IMR-90 (cell line): ENCODE measurements around the gene OR5AS1. TPM values are rescaled to one million over a fixed set of nuclear protein-coding genes. Genes with fewer than 3 reads are reported as not detected.

Experiments
- ATAC-seq: fragments of 200-7000 bp; cut with Tn5 transposase; 2 replicates; pipeline ENCODE4 v1.9.1; 2020; ENCODE audit warnings: low read depth, mild to moderate bottlenecking, moderate library complexity
- BruUV-seq: library from RNA; stranded (reverse); fragments of 400-500 nt; replicated peaks from 2 replicates; lab custom pipeline; 2021; lab: Mats Ljungman, UMichigan
- CTCF ChIA-PET: fragments of 300-600 bp; formaldehyde crosslinking; extraction: SDS; loops from one replicate; lab custom pipeline; 2021; ENCODE audit warnings: antibody characterized with exemption; lab: Yijun Ruan, JAX
- POLR2A ChIA-PET: fragments of 300-600 bp; sonication (Branson Sonifier 250); formaldehyde crosslinking; loops from one replicate; lab custom pipeline; 2022; ENCODE audit warnings: antibody characterized with exemption; ENCODE audit not compliant: unreplicated experiment; lab: Charles Lee
- DNase-seq: peaks from one replicate; pipeline ENCODE4 v3.0.0; 2013
- H2AFZ ChIP-seq: replicated peaks from 2 replicates; pipeline ENCODE3; 2013; ENCODE audit warnings: low read length, mild to moderate bottlenecking; ENCODE audit not compliant: poor library complexity
- H2AK5ac ChIP-seq: 2 replicates; pipeline ENCODE4 v1.6.1; 2013; ENCODE audit warnings: low read depth, low read length, inconsistent platforms
- H2AK9ac ChIP-seq: replicated peaks from 2 replicates; pipeline ENCODE3; 2013; ENCODE audit warnings: mild to moderate bottlenecking, low read depth, low read length, moderate library complexity; ENCODE audit not compliant: poor library complexity
- H2BK120ac ChIP-seq: 2 replicates; pipeline ENCODE4 v1.6.1; 2013; ENCODE audit warnings: low read depth, low read length, inconsistent platforms
- H2BK15ac ChIP-seq: 3 replicates; pipeline ENCODE4 v1.6.1; 2013; ENCODE audit warnings: low read depth, low read length, inconsistent platforms
- H2BK20ac ChIP-seq: 2 replicates; pipeline ENCODE4 v1.6.1; 2013; ENCODE audit warnings: low read depth, mild to moderate bottlenecking, inconsistent platforms, low read length, moderate library complexity
- H2BK5ac ChIP-seq: 2 replicates; pipeline ENCODE4 v1.6.1; 2013; ENCODE audit warnings: mild to moderate bottlenecking, low read depth, low read length, inconsistent platforms; ENCODE audit not compliant: poor library complexity, severe bottlenecking
- H3K14ac ChIP-seq: replicated peaks from 2 replicates; pipeline ENCODE4 v1.6.1; 2013; ENCODE audit warnings: low read depth, low read length, inconsistent platforms
- H3K18ac ChIP-seq: 2 replicates; pipeline ENCODE4 v1.6.1; 2013; ENCODE audit warnings: low read depth, low read length, control low read depth
- H3K23ac ChIP-seq: 2 replicates; pipeline ENCODE4 v1.6.1; 2013; ENCODE audit warnings: low read depth, low read length, inconsistent platforms
- H3K27ac ChIP-seq: 2 replicates; pipeline ENCODE4 v1.5.1; 2013; ENCODE audit warnings: mild to moderate bottlenecking, control low read depth, low read length; ENCODE audit not compliant: insufficient read depth
- H3K27me3 ChIP-seq: 2 replicates; pipeline ENCODE4 v1.6.1; 2013; ENCODE audit warnings: low read length; ENCODE audit not compliant: control insufficient read depth, insufficient read depth
- H3K36me3 ChIP-seq: 2 replicates; pipeline ENCODE4 v1.6.1; 2013; ENCODE audit warnings: low read length, mixed read lengths; ENCODE audit not compliant: control insufficient read depth, insufficient read depth
- H3K4ac ChIP-seq: 2 replicates; pipeline ENCODE4 v1.6.1; 2013; ENCODE audit warnings: low read depth, low read length, inconsistent platforms
- H3K4me1 ChIP-seq: 2 replicates; pipeline ENCODE4 v1.6.1; 2013; ENCODE audit warnings: low read length, mixed read lengths; ENCODE audit not compliant: control insufficient read depth, insufficient read depth
- H3K4me2 ChIP-seq: 2 replicates; pipeline ENCODE4 v1.6.1; 2013; ENCODE audit warnings: low read depth, mild to moderate bottlenecking, control low read depth, low read length, moderate library complexity
- H3K4me3 ChIP-seq: 2 replicates; pipeline ENCODE4 v1.5.1; 2013; ENCODE audit warnings: low read depth, mild to moderate bottlenecking, control low read depth, low read length, moderate library complexity; ENCODE audit not compliant: insufficient read depth
- H3K56ac ChIP-seq: 2 replicates; pipeline ENCODE4 v1.6.1; 2013; ENCODE audit warnings: low read length, inconsistent platforms; ENCODE audit not compliant: insufficient read depth; ENCODE audit errors: extremely low read depth
- H3K79me1 ChIP-seq, 2 experiments: 2 replicates each; pipeline ENCODE4 v1.6.1; 2013; ENCODE audit warnings: low read length in 2 of 2, inconsistent platforms in 1 of 2, low read depth in 1 of 2
- H3K9ac ChIP-seq: 2 replicates; pipeline ENCODE4 v1.6.1; 2013; ENCODE audit warnings: low read depth, low read length, control low read depth
- H3K9me1 ChIP-seq: 2 replicates; pipeline ENCODE4 v1.6.1; 2013; ENCODE audit warnings: low read length, inconsistent platforms; ENCODE audit not compliant: insufficient read depth
- H3K9me3 ChIP-seq: 2 replicates; pipeline ENCODE4 v1.6.1; 2013; ENCODE audit warnings: low read length; ENCODE audit not compliant: control insufficient read depth, insufficient read depth
- H4K20me1 ChIP-seq: 2 replicates; pipeline ENCODE4 v1.6.1; 2013; ENCODE audit warnings: low read length, inconsistent platforms; ENCODE audit not compliant: insufficient read depth
- H4K5ac ChIP-seq: 2 replicates; pipeline ENCODE4 v1.6.1; 2013; ENCODE audit warnings: mild to moderate bottlenecking, low read depth, low read length, control low read depth
- H4K8ac ChIP-seq, 2 experiments: 2 replicates each; pipeline ENCODE4 v1.6.1; 2013; ENCODE audit warnings: low read depth in 2 of 2, low read length in 2 of 2, control low read depth in 1 of 2, inconsistent platforms in 1 of 2
- H4K91ac ChIP-seq: 2 replicates; pipeline ENCODE4 v1.6.1; 2013; ENCODE audit warnings: low read depth, low read length, inconsistent platforms; ENCODE audit not compliant: insufficient read depth
- BHLHE40 ChIP-seq: fragments of 150-350 bp; IDR thresholded peaks from 2 replicates; pipeline ENCODE4 v1.6.1; 2016; ENCODE audit warnings: mild to moderate bottlenecking, low read depth, low read length
- CEBPB ChIP-seq: IDR thresholded peaks from 2 replicates; pipeline ENCODE4 v1.6.1; 2012; ENCODE audit warnings: low read depth, low read length, improper control_type of control experiment
- CHD1 ChIP-seq: IDR thresholded peaks from 2 replicates; pipeline ENCODE4 v1.6.1; 2012; ENCODE audit warnings: low read depth, low read length, improper control_type of control experiment
- ELK1 ChIP-seq: fragments of 150-350 bp; IDR thresholded peaks from 2 replicates; pipeline ENCODE4 v1.6.1; 2016; ENCODE audit warnings: low read depth, mild to moderate bottlenecking, low read length, moderate library complexity, borderline replicate concordance
- MAFK ChIP-seq: IDR thresholded peaks from 2 replicates; pipeline ENCODE4 v1.6.1; 2012; ENCODE audit warnings: low read depth, low read length, improper control_type of control experiment
- MAZ ChIP-seq: IDR thresholded peaks from 2 replicates; pipeline ENCODE4 v1.6.1; 2012; ENCODE audit warnings: low read depth, mild to moderate bottlenecking, low read length, improper control_type of control experiment, moderate library complexity, borderline replicate concordance
- NFE2L2 ChIP-seq: fragments of 150-350 bp; IDR thresholded peaks from 2 replicates; pipeline ENCODE4 v1.6.1; 2016; ENCODE audit warnings: low read depth, mild to moderate bottlenecking, low read length
- POLR2A ChIP-seq: IDR thresholded peaks from 2 replicates; pipeline ENCODE4 v1.6.1; 2012; ENCODE audit warnings: mild to moderate bottlenecking, low read depth, low read length
- RAD21 ChIP-seq: IDR thresholded peaks from 2 replicates; pipeline ENCODE4 v1.6.1; 2012; ENCODE audit warnings: low read length, improper control_type of control experiment
- RCOR1 ChIP-seq: IDR thresholded peaks from 2 replicates; pipeline ENCODE4 v1.6.1; 2012; ENCODE audit warnings: mild to moderate bottlenecking, low read length, improper control_type of control experiment; ENCODE audit not compliant: insufficient replicate concordance
- RFX5 ChIP-seq: IDR thresholded peaks from 2 replicates; pipeline ENCODE4 v1.8.0; 2012; ENCODE audit warnings: low read depth, mild to moderate bottlenecking, low read length, moderate library complexity
- SMC3 ChIP-seq: fragments of 150-350 bp; IDR thresholded peaks from 2 replicates; pipeline ENCODE4 v1.6.1; 2016; ENCODE audit warnings: low read depth, mild to moderate bottlenecking, antibody characterized with exemption, low read length, moderate library complexity
- WGBS, 2 experiments: methylation state at CpG; one replicate each; pipeline versions ENCODE4 v1.1.5 to v1.1.7; 2013; ENCODE audit warnings: missing lambda C conversion rate in 2 of 2; ENCODE audit not compliant: insufficient read length in 1 of 2; ENCODE audit errors: extremely low coverage in 2 of 2; 5-methylcytosine and 5-hydroxymethylcytosine counted together
- dilution Hi-C: fragments of 300-500 bp; cut with HindIII; formaldehyde crosslinking; loops from one replicate; pipeline ENCODE4 v1.14.3; 2018; ENCODE audit warnings: low sequenced_read_pairs; ENCODE audit not compliant: unreplicated experiment
- in situ Hi-C: fragments of 300-500 bp; cut with MboI; formaldehyde crosslinking; loops from 3 replicates; pipeline ENCODE4 v1.14.3; 2019; ENCODE audit warnings: low sequenced_read_pairs, inconsistent platforms, mixed read lengths
- intact Hi-C: fragments of 100-400 bp; cut with micrococcal nuclease; formaldehyde crosslinking; loops from 2 replicates; pipeline ENCODE4 v1.10.0; 2022
- polyA plus RNA-seq, 3 experiments: library from polyadenylated mRNA; depleted of rRNA; stranded (reverse); fragments of >200 nt; gene quantifications; 2 replicates each; pipeline ENCODE4 v1.2.3, GENCODE V29; 2012; ENCODE audit warnings: low replicate concordance in 1 of 3
- total RNA-seq: library from RNA; depleted of rRNA; stranded (reverse); fragments of >200 nt; gene quantifications from 2 replicates; pipeline ENCODE4 v1.2.3, GENCODE V29; 2012
- TF ChIP-seq, protein P1 (sequence below): fragments of 150-350 bp; IDR thresholded peaks from 2 replicates; pipeline ENCODE4 v1.6.1; 2017; ENCODE audit warnings: mild to moderate bottlenecking, antibody characterized with exemption, low read length, low read depth

OR5AS1 gene
- total and polyA plus RNA-seq, 2 of the 4 experiments (the other 2 are of a cell fraction) = not detected

DNA sequence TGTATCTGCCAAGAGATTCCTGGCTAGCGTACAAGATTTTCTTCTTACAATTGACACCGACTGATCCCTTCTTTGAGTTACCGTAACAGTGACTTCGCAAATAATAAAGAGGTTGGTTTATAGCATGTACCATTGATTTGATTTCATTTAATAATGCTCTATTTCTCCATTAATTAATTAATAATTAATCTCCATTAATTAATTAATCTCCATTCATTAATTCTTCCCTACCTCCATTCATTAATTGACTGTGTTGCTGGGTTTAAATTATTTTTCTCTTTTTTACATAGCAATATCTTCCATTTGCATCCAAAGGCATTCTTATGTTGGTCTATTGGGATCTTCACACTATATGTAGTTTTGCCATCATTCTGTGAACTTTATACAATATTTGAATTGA lies 21.0 kb downstream of the OR5AS1 start:
- in situ Hi-C loops (no loop called here), dilution Hi-C loops (no loop called here), intact Hi-C loops (no loop called here)
- H4K8ac ChIP-seq = no peak overlapping the region
- POLR2A ChIA-PET = no interaction called here
- H3K4me2 ChIP-seq = no peak overlapping the region
- no peak overlapping the region for H2BK5ac ChIP-seq
- no peak overlapping the region for H3K4ac ChIP-seq
- DNase-seq (no peak), ATAC-seq (no peak)
- H3K18ac ChIP-seq = no peak overlapping the region
- no peak overlapping the region for H2AK9ac ChIP-seq
- WGBS, 2 experiments = no CpG with 5 or more reads among the region's 4 CpGs
- CTCF ChIA-PET = no interaction called here
- no peaks in the 10 kb centered on the region for H3K27me3 ChIP-seq
- H2BK120ac ChIP-seq = no peak overlapping the region
- no TSS peak for BruUV-seq
- no peaks in the 10 kb centered on the region for H3K9me1 ChIP-seq
- no peak overlapping the region for H2AK5ac ChIP-seq
- H4K91ac ChIP-seq = no peak overlapping the region
- no peaks in the 10 kb centered on the region for H4K20me1 ChIP-seq
- no peak overlapping the region for H4K5ac ChIP-seq
- peaks cover 2% of the 10 kb centered on the region; the same call in 1 of the 2 replicates for H3K9me3 ChIP-seq
- H3K56ac ChIP-seq = no peak overlapping the region
- H3K27ac ChIP-seq = no peak overlapping the region
- H3K4me1 ChIP-seq = no peaks in the 10 kb centered on the region
- H3K23ac ChIP-seq = no peak overlapping the region
- H3K4me3 ChIP-seq = no peak overlapping the region
- no peak overlapping the region for H2BK20ac ChIP-seq
- TF ChIP-seq NFE2L2 (no peak), MAFK (no peak), SMC3 (no peak), CEBPB (no peak), MAZ (no peak), RAD21 (no peak), RFX5 (no peak), ELK1 (no peak), POLR2A (no peak), CHD1 (no peak), RCOR1 (no peak), BHLHE40 (no peak)
- TF ChIP-seq, protein P1, sequence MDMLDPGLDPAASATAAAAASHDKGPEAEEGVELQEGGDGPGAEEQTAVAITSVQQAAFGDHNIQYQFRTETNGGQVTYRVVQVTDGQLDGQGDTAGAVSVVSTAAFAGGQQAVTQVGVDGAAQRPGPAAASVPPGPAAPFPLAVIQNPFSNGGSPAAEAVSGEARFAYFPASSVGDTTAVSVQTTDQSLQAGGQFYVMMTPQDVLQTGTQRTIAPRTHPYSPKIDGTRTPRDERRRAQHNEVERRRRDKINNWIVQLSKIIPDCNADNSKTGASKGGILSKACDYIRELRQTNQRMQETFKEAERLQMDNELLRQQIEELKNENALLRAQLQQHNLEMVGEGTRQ = no peak
- H2BK15ac ChIP-seq = no peak overlapping the region
- H3K79me1 ChIP-seq = no peaks in the 10 kb centered on the region
- H2AFZ ChIP-seq = no peak overlapping the region
- H3K36me3 ChIP-seq = no peaks in the 10 kb centered on the region
- H3K14ac ChIP-seq = no peak overlapping the region
- H3K9ac ChIP-seq = no peak overlapping the region
